Measurements from ENCODE around the gene NR2F1-AS1. TPM values are rescaled to one million over a fixed set of nuclear protein-coding genes. Genes with fewer than 3 reads are reported as not detected.

NR2F1-AS1 gene
- polyA plus RNA-seq, 1 donor (not counting 4 experiments of a cell fraction or from before 2014, with no cell fraction given): 0.25 TPM

DNA sequence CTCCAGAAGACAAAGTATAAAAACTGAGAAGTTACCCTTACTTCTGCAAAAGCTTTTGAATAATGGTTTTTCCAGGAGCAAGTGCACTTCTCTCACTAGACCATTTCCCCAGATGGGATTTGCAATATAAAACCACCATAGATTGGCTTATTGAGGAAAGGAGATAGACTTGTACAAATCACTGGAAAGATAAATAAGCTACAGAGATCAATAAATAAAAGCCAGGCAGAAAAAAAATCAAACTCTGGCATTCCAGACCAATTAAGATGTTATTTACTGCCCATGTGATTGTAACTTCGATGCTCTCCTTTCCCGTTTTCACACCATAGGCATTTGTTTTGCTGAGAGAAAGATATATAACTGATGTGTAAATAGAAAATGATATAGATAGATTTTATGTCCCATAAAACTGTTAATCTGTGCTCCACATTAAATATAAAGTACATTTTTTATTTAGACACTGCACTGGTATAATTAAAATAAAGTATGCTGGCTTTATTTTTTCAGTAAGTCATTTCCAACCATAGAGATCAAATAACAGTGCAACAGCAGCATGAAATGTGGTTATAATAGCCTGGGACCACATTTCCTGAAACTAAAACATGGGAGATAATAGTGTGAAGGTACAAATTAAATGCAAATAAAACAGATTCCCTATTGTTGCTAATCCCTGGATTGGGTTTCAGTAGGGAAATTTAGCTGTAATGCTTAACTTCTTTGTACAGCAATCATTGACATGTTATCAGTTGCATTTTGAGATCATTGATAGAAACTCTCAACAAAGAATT, 177.7 kb downstream of the NR2F1-AS1 start:
- Histone ChIP-seq H3K79me2 (ENCODE audit: control insufficient read depth, insufficient read depth, low read length) (no peaks in the 10 kb centered on the region), H3K27me3 (ENCODE audit: control insufficient read depth, extremely low read depth, insufficient read depth, low read length) (no peaks in the 10 kb centered on the region), H3K9ac (ENCODE audit: control insufficient read depth, extremely low read depth, insufficient read depth, low read length) (no peak overlapping the region), H3K4me3 (ENCODE audit: control insufficient read depth in 2 of 3, extremely low read depth in 1 of 3, insufficient read depth in 2 of 3, low read depth in 1 of 3, low read length in 3 of 3) (no peak overlapping the region), H2AFZ (ENCODE audit: control insufficient read depth, low read length) (no peak overlapping the region), H3K9me3 (ENCODE audit: control insufficient read depth, low read depth, low read length) (no peaks in the 10 kb centered on the region), H4K20me1 (ENCODE audit: control insufficient read depth, extremely low read depth, insufficient read depth, low read length) (no peaks in the 10 kb centered on the region), H3K4me1 (ENCODE audit: control insufficient read depth, extremely low read depth, insufficient read depth, low read length) (no peaks in the 10 kb centered on the region), H3K9me1 (ENCODE audit: control insufficient read depth, extremely low read depth, insufficient read depth, low read length) (no peaks in the 10 kb centered on the region), H3K4me2 (ENCODE audit: control insufficient read depth, extremely low read depth, insufficient read depth, low read depth, low read length) (no peak overlapping the region), H3K36me3 (ENCODE audit: control insufficient read depth in 2 of 2, extremely low read depth in 1 of 2, insufficient read depth in 2 of 2, low read length in 2 of 2) (no peaks in the 10 kb centered on the region), H3K27ac (ENCODE audit: control insufficient read depth, insufficient read depth, low read length) (no peak overlapping the region)
- dilution Hi-C loops (cut with MboI; ENCODE audit: extremely low pct_ligation_motif_present, low sequenced_read_pairs): no loop called here
- TF ChIP-seq, protein P1, sequence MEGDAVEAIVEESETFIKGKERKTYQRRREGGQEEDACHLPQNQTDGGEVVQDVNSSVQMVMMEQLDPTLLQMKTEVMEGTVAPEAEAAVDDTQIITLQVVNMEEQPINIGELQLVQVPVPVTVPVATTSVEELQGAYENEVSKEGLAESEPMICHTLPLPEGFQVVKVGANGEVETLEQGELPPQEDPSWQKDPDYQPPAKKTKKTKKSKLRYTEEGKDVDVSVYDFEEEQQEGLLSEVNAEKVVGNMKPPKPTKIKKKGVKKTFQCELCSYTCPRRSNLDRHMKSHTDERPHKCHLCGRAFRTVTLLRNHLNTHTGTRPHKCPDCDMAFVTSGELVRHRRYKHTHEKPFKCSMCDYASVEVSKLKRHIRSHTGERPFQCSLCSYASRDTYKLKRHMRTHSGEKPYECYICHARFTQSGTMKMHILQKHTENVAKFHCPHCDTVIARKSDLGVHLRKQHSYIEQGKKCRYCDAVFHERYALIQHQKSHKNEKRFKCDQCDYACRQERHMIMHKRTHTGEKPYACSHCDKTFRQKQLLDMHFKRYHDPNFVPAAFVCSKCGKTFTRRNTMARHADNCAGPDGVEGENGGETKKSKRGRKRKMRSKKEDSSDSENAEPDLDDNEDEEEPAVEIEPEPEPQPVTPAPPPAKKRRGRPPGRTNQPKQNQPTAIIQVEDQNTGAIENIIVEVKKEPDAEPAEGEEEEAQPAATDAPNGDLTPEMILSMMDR (optimal IDR thresholded peaks at IDR 0.05 in 1 of 3, IDR thresholded peaks at IDR 0.05 in 1 of 3, conservative IDR thresholded peaks at IDR 0.05 in 1 of 3; ENCODE audit: extremely low read depth in 1 of 3, insufficient read depth in 2 of 3, low read length in 3 of 3): no peak
- TF ChIP-seq EZH2 (IDR thresholded peaks at IDR 0.05; ENCODE audit: low read length): no peak
- DNase-seq (ENCODE audit: low read depth, low spot score) (no peak), FAIRE-seq (no peak)

DNA sequence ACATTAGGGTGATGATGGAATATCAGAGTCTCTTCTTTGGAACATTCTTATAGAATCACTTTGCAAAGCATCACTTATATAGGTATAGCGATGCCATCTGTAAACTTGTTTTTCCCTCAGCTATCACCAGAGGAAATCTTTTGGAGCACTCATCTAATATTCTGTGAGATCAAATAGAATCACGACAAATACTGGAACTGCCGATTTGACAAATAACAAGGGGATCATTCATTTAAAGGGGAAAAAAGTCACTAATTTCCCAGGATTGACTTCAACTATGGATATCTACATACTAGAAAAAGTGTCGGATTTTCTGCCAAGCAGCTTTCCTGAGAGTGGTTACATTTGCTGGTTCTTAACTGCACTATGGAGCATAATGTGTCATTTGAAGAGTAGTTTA, 178.6 kb downstream of the NR2F1-AS1 start:
- Histone ChIP-seq H3K79me2 (ENCODE audit: control insufficient read depth, insufficient read depth, low read length) (no peaks in the 10 kb centered on the region), H3K36me3 (ENCODE audit: control insufficient read depth in 2 of 2, extremely low read depth in 1 of 2, insufficient read depth in 2 of 2, low read length in 2 of 2) (no peaks in the 10 kb centered on the region), H4K20me1 (ENCODE audit: control insufficient read depth, extremely low read depth, insufficient read depth, low read length) (no peaks in the 10 kb centered on the region), H3K9me3 (ENCODE audit: control insufficient read depth, low read depth, low read length) (no peaks in the 10 kb centered on the region), H3K4me1 (ENCODE audit: control insufficient read depth, extremely low read depth, insufficient read depth, low read length) (no peaks in the 10 kb centered on the region), H2AFZ (ENCODE audit: control insufficient read depth, low read length) (no peak overlapping the region), H3K9me1 (ENCODE audit: control insufficient read depth, extremely low read depth, insufficient read depth, low read length) (no peaks in the 10 kb centered on the region), H3K27me3 (ENCODE audit: control insufficient read depth, extremely low read depth, insufficient read depth, low read length) (no peaks in the 10 kb centered on the region), H3K4me3 (ENCODE audit: control insufficient read depth in 2 of 3, extremely low read depth in 1 of 3, insufficient read depth in 2 of 3, low read depth in 1 of 3, low read length in 3 of 3) (no peak overlapping the region), H3K9ac (ENCODE audit: control insufficient read depth, extremely low read depth, insufficient read depth, low read length) (no peak overlapping the region), H3K27ac (ENCODE audit: control insufficient read depth, insufficient read depth, low read length) (no peak overlapping the region), H3K4me2 (ENCODE audit: control insufficient read depth, extremely low read depth, insufficient read depth, low read depth, low read length) (no peak overlapping the region)
- FAIRE-seq (no peak), DNase-seq (ENCODE audit: low read depth, low spot score) (no peak)
- dilution Hi-C loops (cut with MboI; ENCODE audit: extremely low pct_ligation_motif_present, low sequenced_read_pairs): no loop called here
- TF ChIP-seq, protein P1 (optimal IDR thresholded peaks at IDR 0.05 in 1 of 3, IDR thresholded peaks at IDR 0.05 in 1 of 3, conservative IDR thresholded peaks at IDR 0.05 in 1 of 3; ENCODE audit: extremely low read depth in 1 of 3, insufficient read depth in 2 of 3, low read length in 3 of 3): no peak
- TF ChIP-seq EZH2 (IDR thresholded peaks at IDR 0.05; ENCODE audit: low read length): no peak

Measured in keratinocyte (primary cell).